SK-N-SH treated with all-trans-retinoic acid at 6 μM for 48 hours (cell line): ENCODE data around the gene SERPINE1.

Source experiments
- ARNTL ChIP-seq: fragments of 450-650 bp; formaldehyde crosslinking; IDR thresholded peaks from 2 replicates; pipeline ENCODE4 v1.5.0; 2020; ENCODE audit warnings: low read depth, mild to moderate bottlenecking, moderate library complexity, borderline replicate concordance
- ESRRG ChIP-seq: fragments of 250-450 bp; sonication (Bioruptor Pico); IDR thresholded peaks from 2 replicates; pipeline ENCODE4 v1.6.1; 2021; ENCODE audit warnings: mild to moderate bottlenecking
- GLIS3 ChIP-seq: fragments of 250-450 bp; sonication (Bioruptor Pico); IDR thresholded peaks from 2 replicates; pipeline ENCODE4 v1.5.0; 2020; ENCODE audit warnings: mild to moderate bottlenecking, moderate library complexity
- ISL1 ChIP-seq: fragments of 250-450 bp; sonication (Bioruptor Pico); IDR thresholded peaks from 2 replicates; pipeline ENCODE4 v2.1.2; 2022; ENCODE audit warnings: mild to moderate bottlenecking, moderate library complexity
- OSR1 ChIP-seq: fragments of 250-450 bp; sonication (Bioruptor Pico); IDR thresholded peaks from 2 replicates; pipeline ENCODE4 v1.8.0; 2022; ENCODE audit warnings: moderate library complexity, mild to moderate bottlenecking, inconsistent platforms
- PPARA ChIP-seq: fragments of 250-450 bp; sonication (Bioruptor Pico); IDR thresholded peaks from 2 replicates; pipeline ENCODE4 v1.5.0; 2020; ENCODE audit warnings: mild to moderate bottlenecking, borderline replicate concordance
- RARB ChIP-seq: fragments of 250-450 bp; sonication (Bioruptor Pico); IDR thresholded peaks from 2 replicates; pipeline ENCODE4 v1.8.0; 2021; ENCODE audit warnings: mild to moderate bottlenecking, moderate library complexity
- SNAI2 ChIP-seq: fragments of 250-450 bp; sonication (Bioruptor Pico); IDR thresholded peaks from 2 replicates; pipeline ENCODE4 v1.5.0; 2020; ENCODE audit warnings: mild to moderate bottlenecking, moderate library complexity
- TOX ChIP-seq: fragments of 250-450 bp; sonication (Bioruptor Pico); IDR thresholded peaks from 2 replicates; pipeline ENCODE4 v1.8.0; 2021; ENCODE audit warnings: mild to moderate bottlenecking, moderate library complexity, borderline replicate concordance
- ZC3H10 ChIP-seq: fragments of 250-450 bp; sonication (Bioruptor Pico); IDR thresholded peaks from 2 replicates; pipeline ENCODE4 v1.5.1; 2021; ENCODE audit warnings: mild to moderate bottlenecking, moderate library complexity
- ZFP30 ChIP-seq: fragments of 450-650 bp; formaldehyde crosslinking; IDR thresholded peaks from 2 replicates; pipeline ENCODE4 v1.5.0; 2022; ENCODE audit warnings: mild to moderate bottlenecking, moderate library complexity
- ZNF70 ChIP-seq: fragments of 450-650 bp; formaldehyde crosslinking; IDR thresholded peaks from 2 replicates; pipeline ENCODE4 v1.5.0; 2020; ENCODE audit warnings: mild to moderate bottlenecking, moderate library complexity
- TF ChIP-seq, protein P1 (sequence below): fragments of 250-450 bp; sonication (Bioruptor Pico); IDR thresholded peaks from 2 replicates; pipeline ENCODE4 v1.8.0; 2021; ENCODE audit warnings: low read depth, mild to moderate bottlenecking, moderate library complexity, borderline replicate concordance
- TF ChIP-seq, protein P2 (sequence below): fragments of 250-450 bp; sonication (Bioruptor Pico); IDR thresholded peaks from 2 replicates; pipeline ENCODE4 v1.5.0; 2020; ENCODE audit warnings: mild to moderate bottlenecking, moderate library complexity

DNA sequence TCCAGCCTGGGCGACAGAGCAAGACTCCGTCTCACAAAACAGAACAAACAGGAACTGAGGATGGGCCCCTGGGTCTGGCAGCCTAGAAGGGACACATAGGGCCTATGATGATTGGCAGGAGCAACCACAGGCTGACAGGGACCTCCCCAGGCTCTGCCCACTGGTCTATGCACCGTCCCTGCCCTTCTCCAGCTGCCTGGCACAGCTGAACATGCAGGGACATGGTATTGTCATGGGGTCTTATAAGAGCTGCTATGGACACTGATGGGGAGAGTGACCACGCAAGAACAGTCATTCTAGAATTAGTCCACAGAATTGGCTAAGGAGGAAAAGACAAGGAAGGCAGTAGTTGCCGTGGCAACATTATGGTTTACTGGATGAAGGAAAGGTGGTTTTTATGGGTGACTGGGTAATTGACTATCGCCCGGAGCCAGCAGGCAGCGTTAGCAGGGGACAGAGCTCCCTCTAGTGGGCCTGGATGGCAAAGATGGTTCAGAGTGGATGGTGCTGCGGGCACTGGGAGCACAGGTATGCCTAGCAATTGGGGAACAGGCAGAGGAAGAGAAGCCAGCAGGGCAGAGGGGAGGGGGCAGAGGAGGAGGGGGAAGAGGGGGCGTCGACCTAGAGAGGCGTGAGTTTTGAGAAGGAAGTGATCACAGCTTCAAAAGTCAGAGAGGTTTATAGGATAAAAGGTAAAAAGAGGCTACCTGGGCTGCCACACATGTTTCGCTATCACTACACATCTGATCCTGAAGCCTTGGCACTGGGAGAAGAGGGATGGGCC lies 49.4 kb upstream of the SERPINE1 start:
- TF ChIP-seq OSR1 (CRISPR knock-in tag) (no peak), GLIS3 (CRISPR knock-in tag) (no peak), ZC3H10 (no peak), ESRRG (CRISPR knock-in tag) (no peak), PPARA (CRISPR knock-in tag) (no peak), SNAI2 (CRISPR knock-in tag) (no peak), ZNF70 (CRISPR knock-in tag) (no peak), ISL1 (no peak), ZFP30 (CRISPR knock-in tag) (no peak), TOX (CRISPR knock-in tag) (no peak), RARB (CRISPR knock-in tag) (no peak), ARNTL (CRISPR knock-in tag) (no peak)
- TF ChIP-seq, protein P1, sequence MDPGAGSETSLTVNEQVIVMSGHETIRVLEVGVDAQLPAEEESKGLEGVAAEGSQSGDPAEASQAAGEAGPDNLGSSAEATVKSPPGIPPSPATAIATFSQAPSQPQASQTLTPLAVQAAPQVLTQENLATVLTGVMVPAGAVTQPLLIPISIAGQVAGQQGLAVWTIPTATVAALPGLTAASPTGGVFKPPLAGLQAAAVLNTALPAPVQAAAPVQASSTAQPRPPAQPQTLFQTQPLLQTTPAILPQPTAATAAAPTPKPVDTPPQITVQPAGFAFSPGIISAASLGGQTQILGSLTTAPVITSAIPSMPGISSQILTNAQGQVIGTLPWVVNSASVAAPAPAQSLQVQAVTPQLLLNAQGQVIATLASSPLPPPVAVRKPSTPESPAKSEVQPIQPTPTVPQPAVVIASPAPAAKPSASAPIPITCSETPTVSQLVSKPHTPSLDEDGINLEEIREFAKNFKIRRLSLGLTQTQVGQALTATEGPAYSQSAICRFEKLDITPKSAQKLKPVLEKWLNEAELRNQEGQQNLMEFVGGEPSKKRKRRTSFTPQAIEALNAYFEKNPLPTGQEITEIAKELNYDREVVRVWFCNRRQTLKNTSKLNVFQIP (CRISPR knock-in tag) = no peak
- TF ChIP-seq, protein P2, sequence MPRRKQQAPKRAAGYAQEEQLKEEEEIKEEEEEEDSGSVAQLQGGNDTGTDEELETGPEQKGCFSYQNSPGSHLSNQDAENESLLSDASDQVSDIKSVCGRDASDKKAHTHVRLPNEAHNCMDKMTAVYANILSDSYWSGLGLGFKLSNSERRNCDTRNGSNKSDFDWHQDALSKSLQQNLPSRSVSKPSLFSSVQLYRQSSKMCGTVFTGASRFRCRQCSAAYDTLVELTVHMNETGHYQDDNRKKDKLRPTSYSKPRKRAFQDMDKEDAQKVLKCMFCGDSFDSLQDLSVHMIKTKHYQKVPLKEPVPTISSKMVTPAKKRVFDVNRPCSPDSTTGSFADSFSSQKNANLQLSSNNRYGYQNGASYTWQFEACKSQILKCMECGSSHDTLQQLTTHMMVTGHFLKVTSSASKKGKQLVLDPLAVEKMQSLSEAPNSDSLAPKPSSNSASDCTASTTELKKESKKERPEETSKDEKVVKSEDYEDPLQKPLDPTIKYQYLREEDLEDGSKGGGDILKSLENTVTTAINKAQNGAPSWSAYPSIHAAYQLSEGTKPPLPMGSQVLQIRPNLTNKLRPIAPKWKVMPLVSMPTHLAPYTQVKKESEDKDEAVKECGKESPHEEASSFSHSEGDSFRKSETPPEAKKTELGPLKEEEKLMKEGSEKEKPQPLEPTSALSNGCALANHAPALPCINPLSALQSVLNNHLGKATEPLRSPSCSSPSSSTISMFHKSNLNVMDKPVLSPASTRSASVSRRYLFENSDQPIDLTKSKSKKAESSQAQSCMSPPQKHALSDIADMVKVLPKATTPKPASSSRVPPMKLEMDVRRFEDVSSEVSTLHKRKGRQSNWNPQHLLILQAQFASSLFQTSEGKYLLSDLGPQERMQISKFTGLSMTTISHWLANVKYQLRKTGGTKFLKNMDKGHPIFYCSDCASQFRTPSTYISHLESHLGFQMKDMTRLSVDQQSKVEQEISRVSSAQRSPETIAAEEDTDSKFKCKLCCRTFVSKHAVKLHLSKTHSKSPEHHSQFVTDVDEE = no peak
